Uterus (tissue), 4 donors: ENCODE data around the gene LMNB1. TPM values are rescaled to one million over a fixed set of nuclear protein-coding genes. Genes with fewer than 3 reads are reported as not detected.
"Not testable (repeated sequence)": the region's sequence is repeated elsewhere in the genome, so short reads cannot be mapped to it uniquely, and the experiment has no call there.

Source experiments
- DNase-seq, 2 donors: peaks; one replicate each; pipeline ENCODE4 v3.0.0-alpha.2; 2019 to 2020
- H3K27ac ChIP-seq, 2 donors: fragments of 200-600 bp; sonication (generic); 1 replicate in 1 of 2; 2 replicates in 1 of 2; pipeline ENCODE4 v1.5.1; 2016 to 2018
- H3K27me3 ChIP-seq, 2 donors: fragments of 200-600 bp; sonication (generic); one replicate each; pipeline ENCODE4 v1.5.1; 2018 to 2019; ENCODE audit warnings: control low read depth in 1 of 2
- H3K36me3 ChIP-seq, 2 donors: fragments of 200-600 bp; sonication (generic); one replicate each; pipeline ENCODE4 v1.5.1; 2019; ENCODE audit warnings: control low read depth in 1 of 2
- H3K4me1 ChIP-seq, 2 donors: fragments of 200-600 bp; sonication (generic); one replicate each; pipeline ENCODE4 v1.5.1; 2018 to 2019; ENCODE audit warnings: control low read depth in 1 of 2
- H3K4me3 ChIP-seq, 2 donors: fragments of 200-600 bp; sonication (generic); 1 replicate in 1 of 2; 2 replicates in 1 of 2; pipeline ENCODE4 v1.5.1; 2018 to 2019; ENCODE audit warnings: mild to moderate bottlenecking in 1 of 2
- H3K9me3 ChIP-seq, 2 donors: fragments of 200-600 bp; sonication (generic); one replicate each; pipeline ENCODE4 v1.5.1; 2019; ENCODE audit warnings: control low read depth in 1 of 2
- CTCF ChIP-seq, 4 experiments: fragments of 200-600 bp in 2 of 4; fragments of 450-650 bp in 2 of 4; sonication (generic) in 2 of 4; IDR thresholded peaks; one replicate each; pipeline ENCODE4 v1.5.1; 2016 to 2019; ENCODE audit warnings: antibody characterized with exemption in 4 of 4, mild to moderate bottlenecking in 2 of 4, moderate library complexity in 1 of 4
- POLR2A ChIP-seq, 2 donors: fragments of 450-650 bp; IDR thresholded peaks; one replicate each; pipeline ENCODE4 v1.6.1; 2016; ENCODE audit warnings: antibody characterized with exemption in 2 of 2, mild to moderate bottlenecking in 1 of 2, moderate library complexity in 1 of 2
- intact Hi-C: fragments of 100-400 bp; cut with DNase I; formaldehyde crosslinking; loops from one replicate; pipeline ENCODE4 v1.15.1; 2023; ENCODE audit warnings: low total_unique reads
- total RNA-seq, 4 donors: library from RNA; depleted of rRNA in 3 of 4; stranded (reverse); fragments of >200 nt in 3 of 4; gene quantifications; one replicate each; pipeline versions ENCODE4 v1.1.0 to v1.2.4, GENCODE V29; 2014 to 2023
- donor health status: DM: yes; HTN: yes; CAD: no.

Gene LMNB1
- total RNA-seq, 4 donors from 2014 or later, result 0.29 to 66.7 (median 3.6) TPM

DNA sequence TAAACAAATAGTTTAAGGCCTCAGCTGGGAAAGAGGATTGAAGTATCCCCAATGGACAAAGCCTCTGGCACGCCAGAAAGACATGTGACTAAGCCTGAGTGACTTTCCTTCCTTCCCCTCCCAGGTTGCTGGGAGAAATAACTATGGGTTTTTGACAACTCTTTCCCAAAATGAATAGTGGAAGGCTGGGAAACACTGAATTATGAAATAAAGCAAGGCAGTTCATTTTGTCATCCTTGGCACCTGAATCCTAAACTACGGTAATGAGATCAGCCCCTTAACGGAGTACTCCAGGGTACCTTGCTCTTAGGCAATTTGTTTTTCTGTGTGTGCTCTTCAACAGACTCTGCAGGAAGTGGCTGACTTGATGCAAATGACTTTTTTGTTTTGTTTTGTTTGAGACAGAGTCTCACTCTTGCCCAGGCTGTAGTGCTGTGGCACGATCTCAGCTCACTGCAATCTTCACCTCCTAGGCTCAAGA, 75.2 kb downstream of the LMNB1 start:
- H3K4me1 ChIP-seq, result peaks cover 0 to 4% of the 10 kb centered on the region in 2 donors
- H3K9me3 ChIP-seq, result no peaks in the 10 kb centered on the region
- peak in 1 of 2 donors; percentile 43 for DNase-seq
- peak overlapping the region; percentile 25 to 66 for H3K27ac ChIP-seq
- intact Hi-C loops, result no loop called here
- H3K36me3 ChIP-seq, result no peaks in the 10 kb centered on the region
- H3K4me3 ChIP-seq, result no peak overlapping the region
- no peaks in the 10 kb centered on the region for H3K27me3 ChIP-seq
- no peak for TF ChIP-seq CTCF (IDR thresholded peaks at IDR 0.05)
- TF ChIP-seq POLR2A (IDR thresholded peaks at IDR 0.05), result no peak

DNA sequence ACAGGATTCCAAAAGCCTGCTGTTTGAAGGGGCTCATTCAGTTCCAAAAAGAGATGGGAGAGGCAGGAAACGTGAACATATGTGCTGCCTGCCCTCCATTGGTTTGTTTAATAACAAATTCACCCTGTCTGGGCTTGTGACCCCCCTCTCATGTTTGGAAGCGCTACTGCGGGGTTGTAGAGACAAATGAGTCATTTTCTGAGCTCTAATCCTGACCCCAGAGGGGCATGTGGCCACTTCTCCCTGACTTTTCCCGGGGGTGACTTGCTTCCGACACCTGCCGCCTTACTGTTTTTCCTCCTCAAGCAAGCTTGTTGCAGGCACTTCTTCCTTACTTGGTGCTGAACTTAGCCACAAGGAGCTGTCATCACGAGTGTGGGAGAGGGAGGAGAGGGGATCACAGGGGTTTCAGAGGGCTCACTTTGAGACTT, 75.9 kb downstream of the LMNB1 start:
- Histone ChIP-seq H3K27me3 (no peaks in the 10 kb centered on the region), H3K36me3 (no peaks in the 10 kb centered on the region), H3K4me1 (peaks cover 0 to under 1% of the 10 kb centered on the region in 2 donors), H3K27ac (peak overlapping the region in 1 of 2 donors; percentile 66), H3K9me3 (no peaks in the 10 kb centered on the region), H3K4me3 (no peak overlapping the region)
- no peak for TF ChIP-seq CTCF (IDR thresholded peaks at IDR 0.05)
- no peak for TF ChIP-seq POLR2A (IDR thresholded peaks at IDR 0.05)
- intact Hi-C loops, result no loop called here
- DNase-seq, result no peak

DNA sequence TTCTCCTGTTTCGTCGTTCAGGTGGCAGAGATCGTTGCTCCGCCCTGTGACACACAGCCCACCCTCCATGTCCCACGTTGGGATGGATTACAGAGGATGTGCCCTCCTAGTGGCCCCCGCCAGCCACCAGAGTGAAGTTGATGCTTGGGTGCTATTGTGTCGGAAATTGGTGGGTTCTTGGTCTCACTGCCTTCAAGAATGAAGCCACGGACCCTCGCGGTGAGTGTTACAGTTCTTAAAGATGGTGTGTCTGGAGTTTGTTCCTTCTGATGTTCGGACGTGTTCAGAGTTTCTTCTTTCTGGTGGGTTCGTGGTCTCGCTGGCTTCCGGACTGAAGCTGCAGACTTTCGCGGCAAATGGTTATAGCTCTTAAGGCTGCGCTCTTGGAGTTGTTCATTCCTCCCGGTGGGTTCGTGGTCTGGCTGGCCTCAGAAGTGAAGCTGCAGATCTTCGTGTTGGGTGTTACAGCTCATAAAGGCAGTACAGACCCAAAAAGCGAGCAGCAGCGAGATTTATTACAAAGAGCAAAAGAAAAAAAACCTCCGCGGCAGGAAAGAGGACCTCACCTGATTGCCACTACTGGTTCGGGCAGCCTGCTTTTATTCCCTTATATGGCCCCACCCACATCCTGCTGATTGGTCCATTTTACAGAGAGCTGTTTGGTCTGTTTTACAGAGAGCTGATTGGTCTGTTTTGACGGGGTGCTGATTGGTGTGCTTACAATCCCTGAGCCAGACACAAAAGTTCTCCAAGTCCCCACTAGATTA, 76.8 kb downstream of the LMNB1 start:
- H3K36me3 ChIP-seq, H3K4me3 ChIP-seq, H3K4me1 ChIP-seq, H3K9me3 ChIP-seq, H3K27ac ChIP-seq, DNase-seq, intact Hi-C loops, H3K27me3 ChIP-seq: not testable (repeated sequence)

- Histone ChIP-seq H3K9me3 (no peaks in the 10 kb centered on the region), H3K27ac (no peak overlapping the region), H3K36me3 (no peaks in the 10 kb centered on the region), H3K27me3 (no peaks in the 10 kb centered on the region), H3K4me3 (no peak overlapping the region), H3K4me1 (no peaks in the 10 kb centered on the region)
- intact Hi-C loops, result no loop called here
- TF ChIP-seq CTCF (IDR thresholded peaks at IDR 0.05), result no peak
- TF ChIP-seq POLR2A (IDR thresholded peaks at IDR 0.05), result no peak
- no peak for DNase-seq
Observed at GRCh38 chr5:126854526-126855110, 77.7 kb downstream of the LMNB1 start.

DNA sequence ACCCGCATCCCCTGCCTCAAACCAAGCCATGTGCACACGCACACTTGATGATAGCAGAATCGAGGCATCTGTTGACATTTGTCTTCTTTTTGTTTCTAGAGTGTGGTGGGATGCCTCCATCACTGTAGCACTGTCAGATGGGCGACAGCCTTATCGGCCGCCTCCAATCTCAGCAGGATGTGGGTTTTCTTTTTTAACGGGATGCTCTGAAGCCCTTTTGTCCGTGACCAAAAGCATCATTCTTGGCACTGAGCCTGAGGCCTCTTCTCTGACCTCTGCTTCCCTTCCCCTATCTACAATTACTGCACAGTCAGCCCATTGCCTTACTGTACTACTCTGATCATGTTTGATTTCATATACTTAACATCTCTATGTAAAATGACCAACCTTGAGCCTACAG, 78.3 kb downstream of the LMNB1 start:
- Histone ChIP-seq H3K36me3 (no peaks in the 10 kb centered on the region), H3K4me1 (no peaks in the 10 kb centered on the region), H3K9me3 (no peaks in the 10 kb centered on the region), H3K27me3 (no peaks in the 10 kb centered on the region), H3K27ac (no peak overlapping the region), H3K4me3 (no peak overlapping the region)
- no peak for TF ChIP-seq CTCF (IDR thresholded peaks at IDR 0.05)
- no peak for TF ChIP-seq POLR2A (IDR thresholded peaks at IDR 0.05)
- intact Hi-C loops, result no loop called here
- no peak for DNase-seq
